DND-41 (cell line): ENCODE results near the gene GTF3C2.

Experiments
- CTCF ChIP-seq: IDR thresholded peaks from 2 replicates; pipeline ENCODE4 v1.5.1; 2012; ENCODE audit warnings: borderline replicate concordance, low read length, moderate library complexity, mild to moderate bottlenecking; ENCODE audit not compliant: poor library complexity, severe bottlenecking; ENCODE audit errors: extremely low read depth
- EZH2 ChIP-seq: IDR thresholded peaks from 3 replicates; pipeline ENCODE4 v1.6.1; 2012; ENCODE audit warnings: borderline replicate concordance, low read depth, mild to moderate bottlenecking, moderate library complexity, low read length, inconsistent platforms; ENCODE audit not compliant: severe bottlenecking

DNA sequence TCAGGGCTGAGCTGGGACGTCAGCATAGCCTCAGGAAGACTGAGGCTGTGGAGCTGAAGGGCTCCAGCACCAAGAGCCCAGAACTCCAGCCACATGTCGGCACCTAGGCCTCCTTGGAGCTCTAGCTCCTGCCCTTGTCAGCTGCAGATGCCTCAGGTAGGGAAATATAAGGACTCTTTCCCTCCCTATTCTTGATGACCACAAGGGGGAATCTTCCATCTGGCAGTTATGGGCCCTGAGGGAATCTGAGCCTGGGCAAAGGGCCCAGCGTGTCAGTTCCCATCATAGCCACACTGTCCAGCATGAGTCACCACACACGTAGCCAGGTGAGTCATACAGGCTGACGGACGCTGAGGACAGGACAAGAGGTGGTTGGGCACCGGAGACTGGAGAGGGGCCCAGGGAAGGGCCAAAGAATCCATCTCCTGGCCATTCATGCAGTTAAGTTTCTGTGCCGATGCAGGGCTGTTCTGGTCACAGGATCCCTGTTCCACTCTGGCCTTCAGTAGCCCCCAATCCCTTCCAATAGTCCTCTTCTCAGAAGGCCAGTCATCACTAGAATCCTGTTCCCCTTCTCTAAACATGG, 35.5 kb downstream of the GTF3C2 start:
- no peak for TF ChIP-seq CTCF
- TF ChIP-seq EZH2 = no peak
